Renal cortical epithelial cell (primary cell): ENCODE measurements around the gene VCAN. TPM values are rescaled to one million over a fixed set of nuclear protein-coding genes. Genes with fewer than 3 reads are reported as not detected.
"Not testable (repeated sequence)": the region's sequence is repeated elsewhere in the genome, so short reads cannot be mapped to it uniquely, and the experiment has no call there.

Experiments used
- DNase-seq: peaks from one replicate; pipeline ENCODE4 v3.0.0-alpha.2; 2011; ENCODE audit warnings: low read depth
- total RNA-seq: library from RNA; depleted of rRNA; stranded (reverse); fragments of >200 nt; gene quantifications from 2 replicates; pipeline ENCODE4 v1.2.3, GENCODE V29; 2014

The VCAN gene
- 269 and 2,590 TPM in 2 replicates for total RNA-seq

DNA sequence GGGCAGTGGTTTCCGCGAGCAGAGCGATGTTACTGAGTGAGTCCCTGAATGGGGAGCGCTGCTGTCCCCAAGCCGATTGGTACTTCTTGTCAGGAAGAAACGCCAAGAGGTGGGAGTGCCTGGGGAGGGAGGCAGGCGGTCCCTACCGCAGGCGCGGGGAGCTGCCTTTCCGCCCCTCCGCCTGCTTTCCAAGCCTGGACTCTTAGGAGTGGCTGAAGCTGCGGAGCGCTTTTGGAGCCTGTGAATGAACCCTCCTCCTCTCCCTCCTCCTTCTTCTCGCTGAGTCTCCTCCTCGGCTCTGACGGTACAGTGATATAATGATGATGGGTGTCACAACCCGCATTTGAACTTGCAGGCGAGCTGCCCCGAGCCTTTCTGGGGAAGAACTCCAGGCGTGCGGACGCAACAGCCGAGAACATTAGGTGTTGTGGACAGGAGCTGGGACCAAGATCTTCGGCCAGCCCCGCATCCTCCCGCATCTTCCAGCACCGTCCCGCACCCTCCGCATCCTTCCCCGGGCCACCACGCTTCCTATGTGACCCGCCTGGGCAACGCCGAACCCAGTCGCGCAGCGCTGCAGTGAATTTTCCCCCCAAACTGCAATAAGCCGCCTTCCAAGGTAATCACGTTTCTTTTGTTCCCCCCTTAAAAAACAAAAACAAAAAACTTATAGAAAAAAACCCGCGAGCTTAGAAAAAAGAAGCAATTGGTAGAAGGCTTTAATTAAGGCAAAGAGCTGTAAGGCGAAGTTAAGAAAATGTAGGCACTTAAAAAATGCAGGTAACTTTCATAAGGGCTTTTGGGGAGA is at the start of gene VCAN:
Gene VCAN (plus strand): TSS at position 340 of the 808 bp plus-strand sequence. CDS start 11,775 bp downstream, outside the sequence.
- DNase-seq: peak; percentile 82

DNA sequence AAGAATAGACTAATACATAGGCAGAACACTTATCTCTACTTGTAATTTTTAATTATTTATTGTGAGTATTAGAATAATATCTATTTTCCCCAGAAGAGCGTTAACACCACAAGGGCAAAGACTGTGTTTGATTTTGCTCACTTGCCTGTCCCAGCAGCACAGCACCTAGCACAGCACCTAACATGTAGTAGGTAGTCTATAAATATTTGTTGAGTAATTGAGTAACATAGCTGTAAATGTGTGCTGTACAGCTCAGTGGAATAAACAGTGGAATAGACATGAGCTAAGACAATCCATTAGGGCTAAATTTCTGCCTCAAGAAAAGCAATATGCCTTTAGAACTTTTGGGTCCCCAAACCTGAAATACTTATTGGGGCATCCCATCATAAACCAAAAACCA is 49.3 kb upstream of the VCAN start:
- DNase-seq: no peak

DNA sequence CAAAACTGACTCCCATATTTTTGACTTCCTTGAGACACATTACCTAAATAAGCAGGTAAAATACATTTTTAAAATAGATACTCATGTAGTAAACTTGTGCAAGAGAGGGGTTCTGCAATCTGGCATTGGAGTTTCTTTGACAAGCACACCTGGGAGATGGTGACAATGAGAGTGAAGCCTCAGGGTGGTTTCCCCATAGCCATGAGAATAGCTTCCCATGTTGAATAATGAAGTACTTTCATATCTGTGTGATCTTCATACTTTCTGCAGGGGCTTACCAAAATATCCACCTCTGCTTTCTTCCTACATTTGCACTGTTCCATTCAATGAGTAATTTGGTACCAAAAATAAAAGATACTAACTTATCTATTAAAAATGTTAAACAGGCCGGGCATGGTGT is 44.7 kb upstream of the VCAN start:
- DNase-seq: no peak

DNA sequence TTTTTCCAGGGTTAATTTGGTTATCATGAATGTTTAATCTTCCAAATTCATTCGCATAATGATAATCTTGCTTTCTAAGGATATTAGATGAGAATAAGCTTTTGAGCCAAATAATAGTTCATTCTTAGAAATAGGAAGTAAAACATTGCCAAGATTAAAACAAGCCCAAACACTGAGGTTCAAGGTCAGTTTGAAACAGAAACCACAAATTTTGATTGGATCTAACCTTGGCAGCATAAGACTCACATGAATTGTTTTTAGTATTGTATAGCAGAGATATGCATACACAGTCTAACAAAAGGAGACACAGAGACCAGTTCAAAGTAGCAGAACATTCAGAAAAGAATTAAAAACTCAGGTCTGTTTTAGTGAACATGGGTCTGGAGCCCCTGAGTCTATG is 43.4 kb upstream of the VCAN start:
- DNase-seq: no peak

DNA sequence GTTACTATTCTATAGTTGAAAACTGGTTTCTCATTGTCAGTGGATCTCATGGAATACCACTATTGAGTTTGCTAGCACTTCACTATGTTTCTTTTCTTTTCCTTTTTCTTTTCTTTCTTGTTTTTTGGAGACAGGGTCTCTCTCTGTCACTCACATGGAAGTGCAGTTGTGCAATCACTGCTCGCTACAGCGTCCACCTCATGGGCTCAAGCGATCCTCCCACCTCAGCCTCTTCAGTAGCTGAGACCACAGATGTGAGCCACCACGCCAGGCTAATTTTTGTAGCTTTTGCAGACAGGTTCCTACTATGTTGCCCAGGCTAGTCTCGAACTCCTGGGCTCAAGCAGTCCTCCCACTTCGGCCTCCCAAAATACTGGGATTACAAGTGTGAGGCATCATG is 42.7 kb upstream of the VCAN start:
- no peak for DNase-seq

DNA sequence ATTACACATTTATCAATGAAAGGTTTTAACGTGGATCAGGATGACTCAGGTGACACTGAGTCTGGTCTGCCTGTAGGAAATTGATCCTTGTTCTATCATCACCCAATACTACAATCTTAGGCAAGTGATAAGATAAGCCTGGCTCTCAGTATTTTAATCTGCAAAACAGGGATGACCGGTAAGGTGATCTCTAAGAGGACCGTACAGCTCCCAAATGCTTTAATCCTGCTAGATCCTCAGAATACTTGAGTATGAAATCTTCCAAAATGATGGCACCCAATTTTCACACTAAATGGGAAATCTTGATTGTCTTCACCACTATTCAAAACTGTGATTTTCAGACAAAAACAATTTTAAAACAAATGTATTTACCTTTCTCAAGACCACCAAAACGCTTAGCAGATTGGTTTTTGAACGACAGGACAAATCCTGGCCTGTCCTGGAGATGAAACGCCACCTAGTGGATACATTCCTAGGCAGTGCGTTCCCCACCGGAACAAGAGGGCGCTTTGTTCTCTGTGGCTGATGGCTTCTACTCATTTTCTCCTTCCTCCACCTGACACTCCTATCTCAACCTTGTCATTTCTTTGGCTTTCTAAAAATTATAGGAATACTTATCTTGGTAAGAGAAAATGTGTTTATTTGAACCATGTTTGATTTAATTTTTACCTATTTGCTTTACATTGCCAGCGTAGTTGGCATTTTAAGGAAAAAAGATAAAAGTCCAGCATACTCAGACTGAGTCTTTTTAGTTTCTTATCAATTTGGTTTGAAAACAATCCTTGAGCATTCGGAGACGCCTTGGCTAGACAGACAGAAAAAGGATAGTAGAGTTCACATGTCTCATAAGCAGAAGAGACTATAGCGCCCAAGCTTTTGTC is 41.2 kb upstream of the VCAN start:
- DNase-seq: peak; percentile 55

DNA sequence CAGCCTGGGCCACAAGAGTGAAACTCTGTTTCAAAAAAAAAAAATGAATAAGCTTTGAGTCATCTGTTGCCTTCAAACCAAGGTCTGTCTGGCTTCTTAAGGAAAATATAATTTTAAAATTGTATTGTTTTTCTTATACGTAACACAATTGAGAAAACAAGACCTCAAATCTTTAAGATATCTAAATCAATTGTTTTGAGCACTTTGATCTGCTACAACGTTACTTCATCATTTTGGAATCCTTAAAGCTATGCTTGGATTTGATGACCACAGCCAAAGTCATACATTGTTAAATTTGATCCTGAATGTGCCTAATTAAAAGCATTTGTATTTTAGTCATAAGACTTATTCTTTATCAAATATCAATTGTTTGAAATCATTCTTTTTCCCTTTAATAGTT is 37.7 kb upstream of the VCAN start:
- DNase-seq: no peak

DNA sequence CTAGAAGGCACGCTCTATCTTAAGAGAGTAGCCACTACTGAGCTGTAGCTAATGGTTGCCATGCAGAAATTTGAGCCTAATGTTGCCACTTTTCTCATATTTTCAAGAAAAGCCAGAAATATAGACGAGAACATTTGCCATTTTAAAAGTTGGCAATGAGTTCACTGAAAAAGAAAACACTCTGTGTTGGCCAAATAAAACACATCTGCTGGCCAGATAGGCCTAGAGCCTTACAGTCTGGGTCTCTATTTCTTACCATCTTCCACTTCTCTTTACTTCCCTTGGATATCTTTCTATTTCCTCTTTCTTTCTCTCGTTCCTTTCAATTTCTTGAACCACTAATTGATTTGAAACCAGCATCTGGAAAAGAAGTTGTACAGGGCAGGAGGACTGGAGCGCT is 36.6 kb upstream of the VCAN start:
- DNase-seq: no peak

DNA sequence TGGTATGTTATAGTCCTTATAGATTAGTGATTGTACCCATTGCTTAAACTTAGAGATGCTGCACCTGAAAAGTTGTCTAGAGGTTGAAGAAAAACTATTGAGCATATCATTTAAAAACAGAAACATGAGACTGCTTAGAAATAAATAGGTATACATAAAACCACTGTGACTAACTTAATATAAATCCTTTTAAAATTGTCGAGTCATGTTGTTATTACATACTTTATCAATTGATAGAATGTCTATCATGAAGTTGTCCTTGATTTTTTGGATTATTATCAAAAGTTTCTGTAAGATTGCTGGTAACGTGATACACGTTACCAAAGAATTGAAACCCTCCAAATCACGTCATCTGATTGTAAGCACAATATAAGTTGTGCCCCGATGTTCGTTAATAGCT is 35.3 kb upstream of the VCAN start:
- no peak for DNase-seq

DNA sequence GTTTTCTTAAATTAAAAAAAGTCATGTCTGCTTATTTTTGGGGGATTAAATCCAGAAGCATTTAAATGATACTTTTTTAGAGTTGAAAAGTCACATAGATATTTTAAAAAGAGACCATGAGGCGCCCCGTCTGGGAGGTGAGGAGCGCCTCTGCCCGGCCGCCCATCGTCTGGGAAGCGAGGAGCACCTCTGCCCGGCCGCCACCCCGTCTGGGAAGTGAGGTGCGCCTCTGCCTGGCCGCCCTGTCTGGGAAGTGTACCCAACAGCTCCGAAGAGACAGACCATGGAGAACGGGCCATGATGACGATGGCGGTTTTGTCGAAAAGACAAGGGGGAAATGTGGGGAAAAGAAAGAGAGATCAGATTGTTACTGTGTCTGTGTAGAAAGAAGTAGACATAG is 33.8 kb upstream of the VCAN start:
- not testable (repeated sequence) for DNase-seq

DNA sequence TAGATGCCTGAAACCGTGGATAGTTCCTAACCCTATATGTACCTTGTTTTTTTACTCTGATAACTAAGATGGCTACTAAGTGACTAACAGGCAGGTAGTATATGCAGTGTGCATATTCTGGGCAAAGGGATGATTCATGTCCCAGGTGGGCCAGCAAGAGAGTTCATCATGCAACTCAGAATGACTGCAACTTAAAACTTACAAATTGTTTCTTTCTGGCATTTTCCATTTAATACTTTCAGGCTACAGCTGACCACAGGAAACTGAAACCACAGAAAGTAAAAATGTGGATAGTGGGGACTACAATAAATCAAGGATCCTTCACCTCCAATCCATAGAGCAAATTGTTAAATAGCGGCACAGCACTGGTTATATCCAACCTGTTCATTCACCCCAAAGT is 30.7 kb upstream of the VCAN start:
- DNase-seq: peak; percentile 6

DNA sequence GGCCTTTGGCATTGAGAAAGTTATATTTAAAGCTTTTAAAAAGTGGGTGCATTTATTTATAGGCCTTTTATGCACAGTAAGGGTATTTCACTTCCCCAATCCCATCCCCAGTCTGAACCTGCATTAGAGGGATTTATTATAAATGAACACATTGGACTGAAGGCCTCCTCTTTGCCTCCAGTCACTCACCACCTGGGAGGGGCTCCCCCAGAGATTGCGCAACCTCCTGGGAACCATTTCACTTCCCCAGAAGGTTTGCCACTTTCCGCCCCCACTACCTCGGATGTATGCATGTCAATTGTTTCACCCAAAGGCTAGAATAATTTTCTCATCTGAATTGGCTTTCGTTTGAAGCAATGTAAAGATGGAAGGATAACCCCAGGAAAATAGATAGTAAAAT is 29.8 kb upstream of the VCAN start:
- DNase-seq: peak; percentile 9

DNA sequence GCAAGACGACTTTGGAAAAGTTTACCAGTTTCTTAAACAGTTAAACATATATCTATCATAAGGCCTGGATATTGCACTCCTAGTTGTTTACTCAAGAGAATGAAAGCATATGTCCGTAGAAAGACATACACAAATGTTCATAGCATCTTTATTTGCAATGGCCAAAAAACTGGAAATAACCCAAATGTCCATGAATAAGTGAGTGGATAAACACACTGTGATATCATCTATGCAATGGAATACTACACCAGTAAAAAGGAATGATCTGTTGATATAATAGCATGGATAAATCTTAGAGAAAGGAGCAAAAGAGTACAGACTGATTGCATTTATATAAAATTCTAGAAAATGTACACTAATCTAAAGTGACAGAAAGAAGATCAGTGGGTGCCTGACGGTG is 28.0 kb upstream of the VCAN start:
- no peak for DNase-seq

DNA sequence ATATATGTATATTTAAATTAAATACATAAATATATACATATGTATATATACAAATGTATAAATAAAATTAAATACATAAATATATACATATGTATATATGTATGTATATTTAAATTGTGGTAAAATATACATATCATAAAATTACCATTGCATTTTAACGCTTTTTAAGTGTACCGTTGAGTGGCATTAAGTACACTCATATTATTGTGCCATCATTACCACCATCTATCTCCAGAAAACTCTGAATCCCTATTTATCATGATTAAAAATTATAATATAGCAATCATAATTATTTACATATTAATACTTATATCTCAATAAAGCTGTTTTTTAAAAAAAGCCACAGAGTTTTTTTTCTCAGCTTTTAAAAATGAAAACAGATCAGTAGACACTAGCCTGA is 27.1 kb upstream of the VCAN start:
- no peak for DNase-seq

DNA sequence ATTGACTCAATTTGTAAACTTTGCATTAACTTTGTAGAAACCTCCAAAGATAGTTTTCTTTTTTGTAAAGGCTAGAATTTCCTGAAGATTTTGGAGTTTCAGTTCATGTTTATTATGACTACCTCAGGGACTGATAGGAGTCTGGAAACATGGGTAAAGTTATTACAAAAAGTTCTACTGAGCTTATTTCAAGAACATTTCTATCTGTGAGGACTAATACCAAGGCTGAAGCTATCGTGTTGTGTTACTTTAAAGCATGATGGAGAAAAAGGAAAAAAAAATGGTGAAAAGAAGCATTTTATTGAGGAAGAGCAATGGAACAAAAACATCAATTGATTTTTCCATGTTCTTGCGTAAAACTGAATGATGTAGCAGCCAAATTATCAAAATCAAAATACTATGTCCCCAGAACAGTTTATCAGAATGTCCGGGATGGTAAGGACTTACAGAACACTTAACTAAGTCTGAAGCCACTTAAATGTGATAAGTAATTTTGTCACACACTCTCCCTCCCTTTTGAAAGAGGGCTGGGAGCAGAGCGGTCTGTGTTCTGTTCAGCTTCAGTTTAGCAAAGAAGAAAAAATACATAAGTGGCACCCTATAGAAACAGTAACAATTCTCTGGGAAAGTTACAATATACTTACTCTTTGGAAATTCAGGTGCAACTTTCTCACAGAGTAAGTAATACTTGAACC is 25.1 kb upstream of the VCAN start:
- DNase-seq: no peak

DNA sequence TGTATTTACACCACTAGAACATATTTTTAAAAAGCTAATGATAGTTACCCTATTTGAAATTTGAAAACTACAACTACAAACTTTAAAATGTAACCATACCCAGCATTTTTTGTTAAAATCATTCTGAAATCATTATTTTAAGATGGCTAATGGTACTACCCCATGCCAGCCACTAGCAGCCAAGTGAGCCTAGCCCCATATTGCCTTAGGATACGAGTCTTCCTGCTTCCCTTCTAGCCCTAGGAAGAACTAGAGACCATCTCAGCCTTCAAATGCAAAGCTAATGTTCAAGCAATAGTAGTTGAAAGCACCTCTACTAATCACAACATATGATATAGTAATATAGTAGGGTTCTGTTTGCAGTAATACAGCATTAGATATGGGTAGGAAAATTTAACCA is 24.0 kb upstream of the VCAN start:
- no peak for DNase-seq

DNA sequence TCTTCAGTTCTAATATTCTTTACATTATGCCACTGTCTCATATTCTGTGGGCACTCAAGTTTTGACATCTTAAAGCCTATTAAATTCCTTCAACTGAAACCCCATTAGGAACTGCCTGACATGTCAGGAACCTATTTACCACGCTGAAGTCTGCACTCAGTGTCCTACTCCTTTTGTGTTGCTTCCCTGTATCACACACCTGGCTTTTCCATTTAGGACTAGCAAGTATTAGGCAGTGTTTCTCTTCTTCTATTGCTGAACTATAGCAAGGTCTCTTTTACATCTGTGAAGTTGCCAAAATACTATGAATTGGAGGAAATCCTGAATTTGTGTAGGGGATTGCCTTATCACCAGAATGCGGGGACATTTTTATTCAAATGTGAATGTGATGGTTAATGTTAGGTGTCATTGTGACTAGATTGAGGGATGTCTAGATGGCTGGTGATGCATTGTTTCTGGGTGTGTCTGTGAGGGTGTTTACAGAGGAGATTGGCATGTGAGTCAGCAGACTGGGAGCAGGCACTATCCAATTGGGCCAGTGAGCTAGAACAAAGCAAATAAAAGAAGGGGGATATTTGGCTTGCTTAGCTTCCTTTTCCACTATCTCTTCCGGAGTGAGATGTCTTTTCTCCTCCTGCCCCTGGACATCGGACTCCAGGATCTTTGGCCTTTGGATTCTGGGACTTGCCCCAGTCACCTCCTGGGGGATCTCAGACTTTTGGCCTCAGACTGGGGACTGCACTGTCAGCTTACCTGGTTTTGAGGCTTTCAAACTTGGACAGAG is 21.2 kb upstream of the VCAN start:
- peak; percentile 75 for DNase-seq

DNA sequence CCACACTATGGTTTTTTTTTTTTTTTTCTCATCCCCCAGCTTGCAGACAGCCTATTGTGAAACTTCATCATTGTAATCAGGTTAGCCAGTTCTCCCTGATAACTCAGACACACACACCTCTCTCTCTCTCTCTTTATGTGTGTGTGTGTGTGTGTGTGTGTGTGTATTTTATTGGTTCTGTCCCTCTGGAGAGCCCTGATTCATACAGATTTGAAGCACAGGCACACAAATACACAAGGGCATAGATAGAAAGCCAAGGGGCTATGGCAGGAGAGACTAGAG is 20.6 kb upstream of the VCAN start:
- DNase-seq: peak; percentile 71

DNA sequence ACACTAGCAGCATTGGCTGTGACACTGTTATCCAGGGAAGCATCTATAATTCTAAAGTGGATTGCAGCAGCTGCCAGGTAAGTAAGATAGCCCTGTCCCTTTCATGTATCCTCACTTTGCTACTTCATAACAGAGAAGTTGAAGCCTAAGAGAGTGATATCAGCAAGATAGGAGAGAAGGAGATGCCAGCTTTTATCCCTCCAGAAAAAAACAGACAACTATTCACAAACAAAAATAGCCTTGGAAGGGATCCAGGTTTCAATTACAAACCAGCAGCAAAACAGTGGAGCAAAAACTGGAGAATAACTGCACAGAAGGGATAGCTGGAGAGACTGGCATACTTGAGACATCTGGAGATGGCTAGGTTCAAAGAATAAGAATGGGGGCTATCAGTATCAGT is 19.6 kb upstream of the VCAN start:
- no peak for DNase-seq

DNA sequence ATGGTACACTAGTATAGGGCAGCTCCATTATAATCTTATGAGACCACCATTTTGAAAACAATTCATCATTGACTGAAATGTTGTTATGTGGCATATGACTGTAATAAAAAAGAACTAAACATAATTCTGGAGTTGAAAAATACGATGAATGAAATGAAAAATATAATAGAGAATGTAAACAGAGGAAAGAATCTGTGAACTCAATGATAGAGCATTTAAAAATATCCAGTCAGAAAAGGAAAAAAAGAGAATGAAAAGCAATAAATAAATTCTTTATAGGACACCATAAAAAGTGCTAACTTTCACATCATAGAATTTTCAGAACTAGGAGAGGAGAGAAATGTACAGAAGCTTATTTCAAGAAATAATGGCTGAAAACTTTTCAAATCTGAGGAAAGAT is 17.6 kb upstream of the VCAN start:
- DNase-seq: no peak

DNA sequence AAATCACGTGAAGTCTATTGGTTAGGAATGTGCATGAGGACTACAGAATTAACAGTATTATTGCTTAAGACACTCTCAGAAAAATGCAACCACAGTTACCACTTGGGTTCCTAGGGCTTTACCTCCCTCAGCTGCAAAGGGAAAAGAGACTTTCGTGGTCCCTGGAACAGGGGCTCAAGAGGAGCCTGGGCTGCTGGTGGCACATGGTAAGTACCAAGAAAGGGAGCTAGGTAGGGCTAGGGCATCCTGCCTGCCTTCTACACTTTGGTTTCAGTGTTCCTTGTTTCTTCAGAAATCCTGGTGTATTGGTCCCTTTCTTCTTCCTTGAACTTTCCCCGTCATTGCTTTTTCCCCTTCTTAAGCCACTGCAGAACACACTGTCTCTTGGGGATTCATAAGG is 7.3 kb upstream of the VCAN start:
- no peak for DNase-seq
